ENCODE results near the gene MAP7D1. TPM values are rescaled to one million over a fixed set of nuclear protein-coding genes. Genes with fewer than 3 reads are reported as not detected.
"Not testable (repeated sequence)": the region's sequence is repeated elsewhere in the genome, so short reads cannot be mapped to it uniquely, and the experiment has no call there.

Gene MAP7D1
- total RNA-seq, 1 donor from 2014 or later: 169 TPM

GRCh38 chr1:36150296-36151133, 5.4 kb upstream of the MAP7D1 start:
- Mint-ChIP-seq H3K27ac (peak overlapping the region; percentile 99), H3K9me3 (no peaks in the 10 kb centered on the region), H3K4me1 (ENCODE audit: low read depth) (peaks cover 68% of the 10 kb centered on the region), H3K36me3 (ENCODE audit: low read depth) (peaks cover 9% of the 10 kb centered on the region), H3K27me3 (ENCODE audit: insufficient read depth) (no peaks in the 10 kb centered on the region), H3K4me3 (peak overlapping the region; percentile 92)
- intact Hi-C loops (cut with micrococcal nuclease): no loop called here
- DNase-seq (ENCODE audit: low spot score): peak; percentile 79

- peaks cover 9% of the 10 kb centered on the region for H3K36me3 Mint-ChIP-seq (ENCODE audit: low read depth)
- H3K27me3 Mint-ChIP-seq (ENCODE audit: insufficient read depth): no peaks in the 10 kb centered on the region
- intact Hi-C loops (cut with micrococcal nuclease): no loop called here
- no peaks in the 10 kb centered on the region for H3K9me3 Mint-ChIP-seq
- H3K4me3 Mint-ChIP-seq: peak overlapping the region; percentile 92
- peak overlapping the region; percentile 99 for H3K27ac Mint-ChIP-seq
- peaks cover 68% of the 10 kb centered on the region for H3K4me1 Mint-ChIP-seq (ENCODE audit: low read depth)
- no peak for DNase-seq (ENCODE audit: low spot score)
These were observed 4.7 kb upstream of the MAP7D1 start for GRCh38 chr1:36151134-36151844.

- H3K9me3 Mint-ChIP-seq: no peaks in the 10 kb centered on the region
- peaks cover 7% of the 10 kb centered on the region for H3K36me3 Mint-ChIP-seq (ENCODE audit: low read depth)
- peak overlapping the region; percentile 82 for H3K27ac Mint-ChIP-seq
- no peaks in the 10 kb centered on the region for H3K27me3 Mint-ChIP-seq (ENCODE audit: insufficient read depth)
- H3K4me3 Mint-ChIP-seq: peak overlapping the region; percentile 62
- DNase-seq (ENCODE audit: low spot score): peak; percentile 50
- intact Hi-C loops (cut with micrococcal nuclease): no loop called here
- peaks cover 66% of the 10 kb centered on the region for H3K4me1 Mint-ChIP-seq (ENCODE audit: low read depth)
These were observed 4.1 kb upstream of the MAP7D1 start for GRCh38 chr1:36151845-36152203.

GRCh38 chr1:36153476-36153875, 2.5 kb upstream of the MAP7D1 start:
- intact Hi-C loops (cut with micrococcal nuclease): no loop called here

GRCh38 chr1:36154335-36154734, 1.6 kb upstream of the MAP7D1 start:
- peaks cover 68% of the 10 kb centered on the region for H3K4me1 Mint-ChIP-seq (ENCODE audit: low read depth)
- H3K4me3 Mint-ChIP-seq: peak overlapping the region; percentile 71
- peaks cover 6% of the 10 kb centered on the region for H3K36me3 Mint-ChIP-seq (ENCODE audit: low read depth)
- no peaks in the 10 kb centered on the region for H3K9me3 Mint-ChIP-seq
- H3K27me3 Mint-ChIP-seq (ENCODE audit: insufficient read depth): no peaks in the 10 kb centered on the region
- DNase-seq (ENCODE audit: low spot score): no peak
- intact Hi-C loops (cut with micrococcal nuclease): no loop called here
- peak overlapping the region; percentile 71 for H3K27ac Mint-ChIP-seq

More at GRCh38 chr1:36153476-36153875, 2.5 kb upstream of the MAP7D1 start:
- H3K27ac Mint-ChIP-seq: peak overlapping the region; percentile 22
- no peaks in the 10 kb centered on the region for H3K27me3 Mint-ChIP-seq (ENCODE audit: insufficient read depth)
- DNase-seq (ENCODE audit: low spot score): no peak
- peak overlapping the region; percentile 57 for H3K4me3 Mint-ChIP-seq
- H3K36me3 Mint-ChIP-seq (ENCODE audit: low read depth): peaks cover 3% of the 10 kb centered on the region
- no peaks in the 10 kb centered on the region for H3K9me3 Mint-ChIP-seq
- peaks cover 68% of the 10 kb centered on the region for H3K4me1 Mint-ChIP-seq (ENCODE audit: low read depth)

- Mint-ChIP-seq H3K4me1 (ENCODE audit: low read depth) (peaks cover 70% of the 10 kb centered on the region), H3K27me3 (ENCODE audit: insufficient read depth) (no peaks in the 10 kb centered on the region), H3K36me3 (ENCODE audit: low read depth) (peaks cover 10% of the 10 kb centered on the region), H3K27ac (peak overlapping the region; percentile 71), H3K4me3 (peak overlapping the region; percentile 71), H3K9me3 (no peaks in the 10 kb centered on the region)
- DNase-seq (ENCODE audit: low spot score): no peak
- intact Hi-C loops (cut with micrococcal nuclease): no loop called here
These were observed 1.1 kb upstream of the MAP7D1 start for GRCh38 chr1:36154765-36155407.

- Mint-ChIP-seq H3K9me3 (no peaks in the 10 kb centered on the region), H3K27me3 (ENCODE audit: insufficient read depth) (no peaks in the 10 kb centered on the region), H3K36me3 (ENCODE audit: low read depth) (peaks cover 14% of the 10 kb centered on the region), H3K27ac (peak overlapping the region; percentile 92), H3K4me3 (peak overlapping the region; percentile 83), H3K4me1 (ENCODE audit: low read depth) (peaks cover 68% of the 10 kb centered on the region)
- intact Hi-C loops (cut with micrococcal nuclease): loop anchor here (1.0 kb wide), 1 partner anchor 7 kb away; the partner anchor contains the start of gene TRAPPC3
- DNase-seq (ENCODE audit: low spot score): peak; percentile 56
These were observed 562 bp downstream of the MAP7D1 start for GRCh38 chr1:36156329-36157114.

- Mint-ChIP-seq H3K27me3 (ENCODE audit: insufficient read depth) (no peaks in the 10 kb centered on the region), H3K27ac (peak overlapping the region; percentile 92), H3K9me3 (no peaks in the 10 kb centered on the region), H3K4me3 (peak overlapping the region; percentile 83), H3K36me3 (ENCODE audit: low read depth) (peaks cover 20% of the 10 kb centered on the region), H3K4me1 (ENCODE audit: low read depth) (peaks cover 68% of the 10 kb centered on the region)
- DNase-seq (ENCODE audit: low spot score): no peak
- intact Hi-C loops (cut with micrococcal nuclease): loop anchor here (1.0 kb wide), 1 partner anchor 8 kb away; the partner anchor contains the start of gene TRAPPC3
These were observed 1.3 kb downstream of the MAP7D1 start for GRCh38 chr1:36157115-36157903.

GRCh38 chr1:36157973-36158826, 2.2 kb downstream of the MAP7D1 start:
- DNase-seq (ENCODE audit: low spot score): no peak
- Mint-ChIP-seq H3K27ac (peak overlapping the region; percentile 92), H3K9me3 (no peaks in the 10 kb centered on the region), H3K4me1 (ENCODE audit: low read depth) (peaks cover 68% of the 10 kb centered on the region), H3K27me3 (ENCODE audit: insufficient read depth) (no peaks in the 10 kb centered on the region), H3K36me3 (ENCODE audit: low read depth) (peaks cover 20% of the 10 kb centered on the region), H3K4me3 (peak overlapping the region; percentile 83)
- intact Hi-C loops (cut with micrococcal nuclease): loop anchor here (1.0 kb wide), 1 partner anchor 9 kb away; the partner anchor contains the start of gene TRAPPC3

- H3K27ac Mint-ChIP-seq: peak overlapping the region; percentile 92
- H3K27me3 Mint-ChIP-seq (ENCODE audit: insufficient read depth); intact Hi-C loops (cut with micrococcal nuclease); DNase-seq (ENCODE audit: low spot score); H3K9me3 Mint-ChIP-seq: not testable (repeated sequence)
- H3K36me3 Mint-ChIP-seq (ENCODE audit: low read depth): peaks cover 20% of the 10 kb centered on the region
- H3K4me1 Mint-ChIP-seq (ENCODE audit: low read depth): peaks cover 64% of the 10 kb centered on the region
- peak overlapping the region; percentile 91 for H3K4me3 Mint-ChIP-seq
These were observed 2.9 kb downstream of the MAP7D1 start for GRCh38 chr1:36158827-36159252.

All from activated T-helper 1 cell treated with anti-CD3 and anti-CD28 coated beads, Interleukin-12 subunit alpha, Interleukin-12 subunit beta, Interleukin-2, Interleukin-4 antibody, amounts not matched to agents 30 ng/mL and 10 ng/mL and 1 ng/mL, durations not matched to agents 14 hours and 24 hours and 36 hours (primary cell).